Measurements from ENCODE around the gene ANKRD31.

- no peak for TF ChIP-seq CSDC2 (CRISPR knock-in tag; IDR thresholded peaks at IDR 0.05)
- TF ChIP-seq ZNF70 (CRISPR knock-in tag; IDR thresholded peaks at IDR 0.05) = no peak
- TF ChIP-seq PATZ1 (CRISPR knock-in tag; IDR thresholded peaks at IDR 0.05; ENCODE audit: borderline replicate concordance) = no peak
- no peak for TF ChIP-seq PPARA (CRISPR knock-in tag; IDR thresholded peaks at IDR 0.05; ENCODE audit: borderline replicate concordance)
- TF ChIP-seq ZNF8 (CRISPR knock-in tag; IDR thresholded peaks at IDR 0.05) = no peak
Observed at GRCh38 chr5:75214928-75215327, 21.8 kb downstream of the ANKRD31 start.
